Astrocyte of the spinal cord (primary cell): Measurements from ENCODE around the gene TSPAN4.

Experiments used
- DNase-seq: peaks from one replicate; pipeline ENCODE4 v3.0.0; 2011; ENCODE audit warnings: low read depth, low spot score
- H3K4me3 ChIP-seq: 2 replicates; pipeline ENCODE4 v1.5.1; 2011; ENCODE audit warnings: low read depth, mild to moderate bottlenecking, low read length, moderate library complexity
- in situ Hi-C: cut with HindIII; loops from 2 replicates; pipeline ENCODE4 v1.10.0; 2017; ENCODE audit warnings: low sequenced_read_pairs
- TF ChIP-seq, protein P1 (sequence below): IDR thresholded peaks from 2 replicates; pipeline ENCODE4 v1.5.1; 2012; ENCODE audit warnings: low read depth, mild to moderate bottlenecking, low read length, inconsistent platforms

Gene TSPAN4

DNA sequence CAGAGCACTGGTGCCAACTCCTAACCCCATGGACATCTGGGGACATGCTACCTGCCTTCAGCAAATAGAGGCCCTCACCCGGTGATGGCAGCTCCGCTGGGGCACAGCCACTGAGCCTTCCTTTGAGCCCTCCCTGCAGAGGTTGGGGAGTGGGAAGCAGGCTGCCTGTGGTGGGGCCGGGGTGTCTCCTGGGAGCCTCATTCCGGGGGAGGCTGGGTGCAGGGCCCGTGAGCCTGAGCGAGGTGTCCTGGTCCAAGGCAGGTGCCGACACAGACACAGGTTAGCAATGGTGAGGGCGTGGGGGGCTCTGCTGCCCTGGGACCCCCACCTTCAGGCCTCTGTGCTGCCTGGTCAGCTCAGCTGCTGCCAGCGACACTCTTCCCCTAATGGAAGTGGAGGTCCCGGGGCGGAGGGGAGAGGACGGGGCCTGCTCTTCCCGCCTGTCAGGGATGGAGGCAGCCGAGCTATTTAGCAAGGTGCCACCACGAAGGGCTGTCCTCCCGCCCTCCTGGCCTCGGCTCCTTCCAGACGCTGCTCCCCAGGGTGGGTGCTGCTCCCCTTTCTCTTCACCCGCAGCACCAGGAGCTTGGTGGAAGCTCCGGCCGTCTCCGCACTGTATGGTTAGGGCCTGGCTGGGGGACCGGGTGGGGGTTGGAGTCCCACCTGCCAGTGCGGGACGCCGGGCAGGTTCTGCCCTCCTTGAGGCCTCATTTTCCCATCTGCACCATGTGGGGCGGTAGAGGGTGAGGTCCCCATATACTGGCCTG lies 11.2 kb downstream of the TSPAN4 start:
- TF ChIP-seq, protein P1, sequence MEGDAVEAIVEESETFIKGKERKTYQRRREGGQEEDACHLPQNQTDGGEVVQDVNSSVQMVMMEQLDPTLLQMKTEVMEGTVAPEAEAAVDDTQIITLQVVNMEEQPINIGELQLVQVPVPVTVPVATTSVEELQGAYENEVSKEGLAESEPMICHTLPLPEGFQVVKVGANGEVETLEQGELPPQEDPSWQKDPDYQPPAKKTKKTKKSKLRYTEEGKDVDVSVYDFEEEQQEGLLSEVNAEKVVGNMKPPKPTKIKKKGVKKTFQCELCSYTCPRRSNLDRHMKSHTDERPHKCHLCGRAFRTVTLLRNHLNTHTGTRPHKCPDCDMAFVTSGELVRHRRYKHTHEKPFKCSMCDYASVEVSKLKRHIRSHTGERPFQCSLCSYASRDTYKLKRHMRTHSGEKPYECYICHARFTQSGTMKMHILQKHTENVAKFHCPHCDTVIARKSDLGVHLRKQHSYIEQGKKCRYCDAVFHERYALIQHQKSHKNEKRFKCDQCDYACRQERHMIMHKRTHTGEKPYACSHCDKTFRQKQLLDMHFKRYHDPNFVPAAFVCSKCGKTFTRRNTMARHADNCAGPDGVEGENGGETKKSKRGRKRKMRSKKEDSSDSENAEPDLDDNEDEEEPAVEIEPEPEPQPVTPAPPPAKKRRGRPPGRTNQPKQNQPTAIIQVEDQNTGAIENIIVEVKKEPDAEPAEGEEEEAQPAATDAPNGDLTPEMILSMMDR, result no peak
- DNase-seq, result no peak
- no peak overlapping the region for H3K4me3 ChIP-seq
- in situ Hi-C loops, result no loop called here

DNA sequence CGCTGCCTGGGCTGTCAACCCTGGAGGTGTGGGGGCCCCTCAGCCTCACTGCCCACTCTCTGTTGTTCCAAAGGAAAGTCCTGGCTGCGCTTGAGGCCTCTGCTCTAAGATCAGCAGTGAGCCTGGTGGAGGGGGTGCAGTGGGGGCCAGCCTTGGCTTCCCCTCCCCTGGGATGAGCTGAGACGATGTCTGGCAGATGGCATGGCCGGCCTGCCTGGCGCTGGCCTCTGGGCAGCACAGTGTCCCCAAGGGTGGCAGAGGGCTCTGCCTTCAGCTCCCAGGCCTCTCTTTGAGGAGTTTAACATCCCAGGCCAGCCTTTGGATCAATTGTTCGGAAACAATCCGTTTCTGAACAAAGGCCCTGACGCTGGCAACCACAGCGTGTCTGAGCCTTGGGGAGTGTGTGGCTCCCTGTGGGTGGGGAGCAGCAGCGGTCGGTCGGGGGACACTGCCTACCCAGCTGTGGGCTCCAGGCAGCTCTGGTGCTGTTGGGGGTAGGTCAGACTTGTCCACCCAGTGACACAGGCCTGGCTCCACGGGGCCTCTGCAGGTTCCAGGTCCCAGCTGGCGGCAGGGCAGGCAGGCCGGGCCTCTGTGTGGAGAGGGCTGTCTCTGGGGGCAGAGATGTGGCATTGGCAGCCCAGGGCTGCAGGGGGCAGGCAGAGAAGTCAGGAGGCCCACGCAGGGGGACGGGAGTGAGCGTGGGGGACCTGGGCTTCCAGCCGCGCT lies 12.1 kb downstream of the TSPAN4 start:
- TF ChIP-seq, protein P1, result no peak
- DNase-seq, result no peak
- H3K4me3 ChIP-seq, result no peak overlapping the region
- in situ Hi-C loops, result no loop called here

DNA sequence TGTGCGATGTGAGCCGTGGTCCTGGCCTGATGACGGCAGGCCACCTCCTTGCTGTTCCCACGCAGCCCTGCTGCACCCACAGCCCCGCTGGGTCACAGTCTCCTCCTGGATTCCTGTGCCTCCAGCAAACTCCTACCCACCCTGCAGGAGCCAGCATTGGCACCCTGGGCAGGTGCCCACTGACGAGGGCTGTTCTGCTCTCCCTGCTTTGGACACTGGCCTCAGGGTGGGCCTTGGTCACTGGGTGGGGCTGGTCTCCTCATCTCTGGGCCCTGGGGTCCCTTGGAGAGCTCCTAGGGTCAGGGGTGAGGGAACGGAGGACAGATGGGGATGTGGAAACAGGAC lies 12.7 kb downstream of the TSPAN4 start:
- no peak overlapping the region for H3K4me3 ChIP-seq
- in situ Hi-C loops, result no loop called here
- TF ChIP-seq, protein P1, result no peak
- DNase-seq, result no peak

- no peak overlapping the region for H3K4me3 ChIP-seq
- TF ChIP-seq, protein P1, result no peak
- DNase-seq, result no peak
- in situ Hi-C loops, result no loop called here
These were observed 13.1 kb downstream of the TSPAN4 start for GRCh38 chr11:855796-856195.

DNA sequence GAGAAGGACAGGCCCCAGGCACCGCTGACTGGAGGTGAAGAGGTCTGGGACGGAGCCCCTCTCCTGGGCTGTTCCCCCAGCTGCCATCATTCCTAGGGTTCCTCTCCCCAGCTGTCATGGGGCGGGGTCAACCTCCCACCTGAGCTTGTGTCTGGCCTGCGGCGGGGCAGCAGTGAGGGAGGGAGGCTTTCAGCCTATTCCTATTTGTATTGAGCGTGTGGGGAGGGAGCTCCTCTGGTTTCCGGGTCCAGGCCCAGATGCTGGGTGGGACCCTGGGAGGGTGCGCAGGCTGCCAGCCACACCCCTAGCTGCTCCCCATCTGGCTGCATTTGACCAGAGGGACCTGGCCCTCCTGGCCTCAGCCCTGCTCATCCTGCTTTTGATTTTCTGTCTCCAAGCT lies 13.7 kb downstream of the TSPAN4 start:
- no peak for DNase-seq
- in situ Hi-C loops, result no loop called here
- TF ChIP-seq, protein P1, result no peak
- H3K4me3 ChIP-seq, result no peak overlapping the region

DNA sequence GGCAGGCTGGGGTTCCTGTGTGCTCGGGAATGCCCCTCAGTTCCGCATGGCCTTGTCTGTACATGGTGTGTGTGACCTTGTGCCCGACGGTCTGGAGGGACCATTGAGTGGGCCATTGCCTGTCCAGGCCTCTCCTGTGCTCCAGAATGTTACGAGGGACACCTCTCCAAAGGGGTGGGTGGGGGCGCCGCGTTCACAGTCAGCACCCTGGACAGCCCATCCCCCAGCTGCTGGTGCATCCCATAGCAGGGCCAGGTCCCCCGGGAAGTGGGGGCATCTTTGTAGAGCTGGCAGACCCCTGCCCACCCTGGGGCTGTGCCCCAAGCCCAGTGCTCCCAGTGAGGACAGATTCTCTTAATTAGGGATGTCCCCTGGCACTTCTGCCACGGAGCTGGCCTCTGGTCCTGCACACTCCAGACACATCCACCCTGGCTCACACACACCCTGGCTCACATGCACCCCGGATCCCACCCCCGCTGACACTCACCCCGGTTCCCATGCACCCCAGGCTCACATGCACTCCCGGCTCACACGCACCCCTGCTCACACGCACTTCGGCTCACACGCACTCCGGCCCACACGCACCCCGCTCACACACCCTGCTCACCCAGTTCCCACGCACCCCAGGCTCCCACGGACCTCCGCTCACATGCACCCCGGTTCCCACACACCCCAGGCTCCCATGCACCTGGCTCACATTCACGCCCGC lies 15.6 kb downstream of the TSPAN4 start:
- DNase-seq, result no peak
- H3K4me3 ChIP-seq, result no peak overlapping the region
- TF ChIP-seq, protein P1, result no peak
- in situ Hi-C loops, result no loop called here
